Brain pericyte (primary cell): Measurements from ENCODE around the gene KRT222.

Source experiments
- DNase-seq: peaks from one replicate; pipeline ENCODE4 v3.0.0-alpha.2; 2012; ENCODE audit warnings: low read depth, low spot score

The KRT222 gene

DNA sequence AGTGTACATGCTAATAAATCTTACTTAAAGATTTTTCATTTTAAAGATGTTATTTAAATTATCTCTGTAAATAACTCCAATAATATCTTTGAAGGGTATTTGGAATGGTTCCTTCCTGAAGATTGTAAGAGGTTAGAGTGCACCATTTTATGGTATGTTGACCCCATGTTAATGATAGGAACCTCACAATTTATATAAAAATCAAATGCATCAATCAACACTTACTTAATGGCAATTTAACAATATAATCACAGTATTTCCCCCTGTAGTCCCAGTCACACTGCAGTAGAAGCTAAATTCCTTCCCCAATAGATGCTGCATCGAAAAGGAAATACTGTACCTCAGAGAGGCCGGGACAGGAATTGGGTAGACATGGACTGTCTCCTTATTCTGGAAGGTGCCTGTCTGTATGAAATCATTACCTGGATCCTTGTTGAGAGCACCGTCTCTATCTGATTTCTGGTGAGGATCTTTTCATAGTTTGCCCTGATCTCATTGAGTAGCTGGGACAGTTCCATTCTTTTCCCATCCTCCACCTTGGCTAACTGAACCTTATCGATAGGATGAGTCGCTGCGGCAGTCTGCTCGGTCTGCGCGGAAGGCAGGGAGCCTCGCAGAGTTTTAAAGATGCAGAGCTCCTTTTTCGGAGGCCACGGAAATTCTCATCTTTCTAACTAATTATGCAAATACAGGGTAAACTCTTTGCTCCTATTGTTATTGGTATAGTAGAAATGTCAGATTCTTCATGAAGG, at the start of gene KRT222:
KRT222 (minus strand) TSS at position 596 of the 752 bp plus-strand sequence; CDS start at position 518, 78 bp downstream.
- no peak for DNase-seq

DNA sequence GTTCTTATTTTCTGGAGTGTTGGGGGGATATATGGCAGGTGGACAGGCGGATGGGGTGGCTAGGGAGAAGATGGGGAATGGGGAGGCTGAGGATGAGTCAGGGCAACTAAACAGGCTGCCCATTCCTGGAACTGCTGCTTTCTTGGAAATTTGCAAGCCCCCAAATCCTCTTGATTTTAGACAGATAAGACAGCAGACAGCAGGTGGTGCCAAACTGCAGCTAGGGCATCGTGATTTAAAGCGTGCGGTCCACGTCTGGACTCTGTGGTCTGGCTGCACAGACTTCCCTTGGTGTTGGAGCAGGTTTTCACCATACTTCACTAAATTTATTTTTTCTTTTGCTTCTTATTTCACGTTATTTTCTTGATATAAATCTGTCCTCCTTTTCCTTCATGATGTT, 49.5 kb upstream of the KRT222 start:
- DNase-seq, result no peak

DNA sequence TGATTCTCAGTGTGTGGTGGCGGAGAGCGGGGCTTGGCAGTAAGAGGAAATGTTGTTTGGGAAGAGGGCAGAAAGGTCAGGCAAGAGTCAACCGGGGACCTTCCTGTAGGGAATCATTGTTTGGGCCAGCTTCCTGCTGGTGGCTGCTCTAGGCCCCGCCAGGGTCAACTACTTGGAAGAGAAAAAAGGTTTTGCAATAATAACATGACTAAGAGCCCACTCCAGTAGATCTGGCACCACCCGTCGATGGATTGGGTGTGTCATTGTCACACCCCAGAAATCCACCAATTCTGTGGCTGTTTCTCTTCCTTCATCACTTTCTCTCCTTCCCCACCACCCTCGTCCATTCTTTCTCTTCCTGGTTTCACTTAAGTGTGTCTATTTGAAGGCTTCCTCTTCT, 42.8 kb upstream of the KRT222 start:
- no peak for DNase-seq

DNA sequence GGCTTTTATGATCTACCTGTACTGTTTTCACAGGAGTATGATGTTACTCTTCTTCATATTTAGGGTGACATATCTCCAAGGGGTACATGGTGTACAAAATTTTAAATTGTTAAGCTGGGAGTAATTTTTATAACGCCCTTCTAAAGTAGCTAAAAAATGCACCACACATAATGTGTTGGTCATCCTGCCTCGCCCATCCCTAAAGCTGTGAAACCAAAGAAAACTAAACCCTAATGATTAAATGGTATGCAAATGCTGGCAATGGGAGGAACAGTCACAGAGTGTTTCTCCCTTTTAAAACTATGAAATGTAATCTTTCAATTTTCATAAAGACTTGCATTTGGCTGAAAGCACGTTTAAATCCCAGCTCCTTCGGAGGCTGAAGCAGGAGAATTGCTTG, 40.6 kb upstream of the KRT222 start:
- DNase-seq, result no peak

DNA sequence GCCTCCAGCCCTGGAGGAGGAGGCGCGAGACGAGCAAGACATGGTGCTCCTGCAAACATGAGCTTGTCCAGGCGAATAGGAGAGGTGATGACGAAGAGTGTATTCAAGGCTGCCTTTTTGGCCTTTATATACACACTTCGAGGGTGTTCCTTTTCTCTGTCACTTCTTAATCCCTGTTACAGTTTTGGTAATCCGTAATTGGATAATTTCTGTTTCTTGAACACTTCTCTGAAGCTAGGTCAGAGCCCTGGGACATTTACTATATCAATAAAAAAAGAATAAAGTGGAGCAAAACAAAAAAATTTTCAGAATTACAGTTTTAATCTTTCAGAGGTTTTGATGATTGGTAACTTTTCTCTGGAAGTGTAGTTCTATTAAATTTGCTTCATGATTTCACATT, 38.7 kb upstream of the KRT222 start, which contains the start of gene KRT24:
KRT24 (minus strand) TSS at position 101 of the 400 bp plus-strand sequence; CDS start at position 42, 59 bp downstream.
- no peak for DNase-seq

DNA sequence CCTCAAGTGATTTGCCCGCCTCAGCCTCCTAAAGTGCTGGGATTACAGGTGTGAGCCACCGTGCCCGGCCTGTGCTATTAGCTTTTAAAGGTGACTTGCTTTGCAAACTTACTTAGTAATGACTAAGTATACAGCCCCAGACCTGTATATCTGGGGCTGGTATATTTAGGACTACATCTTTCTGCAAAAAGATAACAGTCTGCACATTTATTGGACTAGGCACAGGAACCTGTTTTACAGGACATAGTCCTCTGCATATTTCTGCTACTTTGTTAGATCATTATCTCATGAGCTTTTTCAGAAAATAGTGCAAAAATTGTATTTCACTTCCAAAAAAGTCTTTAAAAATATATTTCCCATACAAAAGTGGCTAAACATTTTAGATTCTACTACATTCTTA, 37.3 kb upstream of the KRT222 start:
- no peak for DNase-seq

DNA sequence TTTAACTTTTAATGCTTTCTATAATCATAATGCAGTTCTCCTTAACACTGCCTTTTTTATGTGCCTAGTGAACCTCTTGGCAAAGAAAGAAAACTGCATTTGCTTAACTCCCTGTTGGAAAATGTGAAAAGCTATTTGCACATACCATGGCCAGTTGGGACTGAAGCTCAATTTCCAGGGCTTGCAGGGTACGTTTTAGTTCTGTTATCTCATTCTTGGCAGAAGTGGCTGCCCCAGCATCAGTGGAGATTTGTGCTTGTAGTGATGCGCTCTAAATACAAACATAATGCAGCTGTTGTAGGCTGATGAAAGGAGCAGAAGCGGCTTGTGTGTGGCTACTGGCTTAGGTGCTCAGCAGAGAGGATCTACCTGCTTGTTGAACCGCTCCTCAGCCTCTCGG, 34.9 kb upstream of the KRT222 start:
- DNase-seq, result no peak

DNA sequence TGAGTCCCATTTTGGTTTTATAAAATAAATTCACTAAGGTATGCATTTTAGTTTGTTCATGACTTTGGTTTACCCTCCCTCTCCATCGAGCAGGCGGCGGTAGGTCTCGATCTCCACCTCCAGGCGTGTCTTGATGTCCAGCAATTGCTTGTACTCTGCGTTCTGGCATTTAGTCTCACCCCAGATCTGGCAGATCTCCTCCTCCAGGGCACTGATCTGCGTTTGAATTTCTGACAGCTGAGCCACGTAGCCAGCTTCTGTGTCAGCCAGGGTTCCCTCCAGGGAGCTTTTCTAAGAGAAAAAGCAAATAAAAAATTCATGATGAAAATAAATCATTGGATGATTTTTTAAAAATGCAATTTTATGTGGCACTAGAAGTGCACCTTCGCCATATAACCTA, 34.4 kb upstream of the KRT222 start:
- no peak for DNase-seq

DNA sequence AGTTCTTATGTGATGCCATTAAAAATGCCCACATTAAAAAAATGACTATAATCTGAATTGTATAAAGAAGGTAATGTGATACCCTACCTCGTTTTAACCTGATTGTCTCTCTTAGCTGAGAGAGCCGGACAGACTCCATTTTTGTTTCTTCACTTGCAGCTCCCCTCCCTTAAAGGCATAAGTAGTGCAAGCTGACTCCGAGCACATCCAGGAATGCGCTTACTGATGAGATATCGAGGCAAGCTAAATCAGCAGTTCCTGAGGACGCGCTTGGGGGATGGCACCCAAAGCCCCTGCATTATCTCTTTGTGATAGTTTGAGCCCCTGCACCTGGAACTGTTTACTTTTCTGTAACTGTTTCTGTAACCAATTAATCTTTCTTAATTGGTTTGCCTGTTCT, 32.3 kb upstream of the KRT222 start:
- DNase-seq, result no peak

DNA sequence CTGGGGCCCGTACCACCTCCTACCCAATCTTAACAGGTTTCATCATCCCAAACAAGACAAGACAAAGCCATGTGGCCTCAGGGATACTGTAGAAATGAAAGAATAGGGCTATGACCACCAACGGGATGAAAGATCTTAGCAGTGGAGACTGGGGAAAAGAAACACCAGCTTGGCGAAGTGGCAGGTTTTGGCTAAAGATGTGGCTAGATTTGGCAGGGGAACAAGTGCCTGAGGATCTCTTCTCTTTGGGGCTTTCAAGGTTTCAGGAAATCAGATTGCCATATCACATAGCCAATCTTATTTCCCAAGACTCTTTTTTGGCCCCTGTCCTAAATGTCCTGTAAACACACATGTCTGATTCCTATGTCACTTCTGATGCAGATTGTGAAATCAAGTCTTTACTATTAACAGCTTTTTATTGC, 31.7 kb upstream of the KRT222 start:
- DNase-seq, result no peak

DNA sequence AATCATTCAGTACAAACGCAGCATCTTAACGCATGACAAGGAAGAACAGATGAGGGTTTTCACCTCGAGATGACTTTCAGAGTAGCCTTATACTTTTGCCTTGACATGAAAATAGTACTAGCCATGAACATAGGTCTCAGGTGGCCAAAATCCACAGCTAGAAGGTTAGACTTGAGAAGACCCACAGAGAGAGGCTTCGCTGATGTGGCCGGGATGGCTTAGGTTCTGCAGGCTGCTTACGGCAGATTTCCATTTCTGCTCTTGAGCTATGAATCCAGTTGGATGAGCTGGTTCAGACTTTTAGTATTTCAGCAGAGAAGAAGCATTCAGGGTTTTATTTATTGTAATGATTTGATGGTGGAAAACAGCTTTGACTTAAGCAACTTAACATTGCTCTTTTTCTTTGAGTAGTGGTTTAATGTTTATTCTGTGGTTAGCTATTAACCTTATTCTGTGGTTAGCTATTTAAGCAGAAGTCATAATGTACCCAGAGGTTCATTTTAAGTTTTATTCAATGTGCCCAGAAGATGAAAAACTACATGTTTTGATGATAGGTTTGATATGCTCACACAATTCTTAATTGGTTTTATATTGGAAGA, 31.0 kb upstream of the KRT222 start:
- no peak for DNase-seq

DNA sequence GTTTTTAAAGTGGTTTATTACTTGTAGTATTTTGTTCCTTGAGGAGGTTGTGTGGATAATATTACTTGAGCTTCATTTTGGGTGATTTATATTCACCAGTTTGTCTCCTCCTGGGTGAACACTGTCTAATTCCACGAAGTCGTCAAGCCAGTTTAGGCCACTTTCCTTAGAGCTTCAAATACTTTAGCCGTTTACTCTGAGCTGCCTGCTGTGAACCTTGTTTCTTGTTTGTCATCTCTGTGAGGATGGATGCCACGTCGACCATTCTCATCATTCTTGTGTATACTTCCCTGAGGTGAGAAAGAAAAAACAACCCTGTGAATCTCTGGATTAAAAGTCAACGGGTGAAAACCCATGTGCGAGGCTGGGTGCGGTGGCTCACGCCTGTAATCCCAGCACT, 29.6 kb upstream of the KRT222 start:
- no peak for DNase-seq

DNA sequence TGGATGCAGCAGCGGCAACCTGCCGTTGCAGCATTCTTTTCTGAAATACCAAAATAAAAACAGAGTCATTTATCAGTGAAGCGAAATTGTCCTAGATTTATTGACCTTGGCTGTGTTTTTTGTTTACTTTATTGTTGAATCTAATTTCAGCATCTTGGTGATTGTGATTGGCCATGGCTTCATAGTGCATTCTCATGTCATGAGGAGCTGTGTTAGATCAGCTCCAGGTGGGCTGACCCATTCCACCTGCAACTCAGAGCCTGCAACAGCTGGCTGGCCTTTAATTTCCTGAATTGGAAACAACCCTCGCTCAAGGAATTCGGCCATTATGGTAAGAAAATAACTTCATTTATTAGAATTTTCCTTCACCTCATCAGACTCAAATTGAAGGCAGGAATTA, 22.1 kb upstream of the KRT222 start:
- DNase-seq, result no peak

DNA sequence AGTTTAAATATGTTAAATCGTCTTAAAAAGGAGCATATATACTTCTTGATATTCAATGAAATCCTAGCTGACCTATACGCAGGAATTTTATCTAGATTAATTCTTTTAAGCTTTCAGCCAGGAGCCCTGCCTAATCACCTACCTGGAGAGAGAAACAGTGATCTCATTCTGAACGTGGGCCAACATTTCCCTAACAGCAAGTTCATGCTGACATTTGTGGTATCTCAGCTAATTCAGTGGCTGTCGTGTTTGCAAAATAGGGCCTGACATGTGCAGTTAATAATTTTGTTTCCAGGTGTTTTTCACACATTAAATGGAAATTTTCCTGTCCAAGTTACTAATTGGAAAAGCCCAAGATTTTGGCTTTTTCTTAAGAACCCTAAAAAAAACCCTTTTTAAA, 21.2 kb upstream of the KRT222 start:
- DNase-seq, result no peak

DNA sequence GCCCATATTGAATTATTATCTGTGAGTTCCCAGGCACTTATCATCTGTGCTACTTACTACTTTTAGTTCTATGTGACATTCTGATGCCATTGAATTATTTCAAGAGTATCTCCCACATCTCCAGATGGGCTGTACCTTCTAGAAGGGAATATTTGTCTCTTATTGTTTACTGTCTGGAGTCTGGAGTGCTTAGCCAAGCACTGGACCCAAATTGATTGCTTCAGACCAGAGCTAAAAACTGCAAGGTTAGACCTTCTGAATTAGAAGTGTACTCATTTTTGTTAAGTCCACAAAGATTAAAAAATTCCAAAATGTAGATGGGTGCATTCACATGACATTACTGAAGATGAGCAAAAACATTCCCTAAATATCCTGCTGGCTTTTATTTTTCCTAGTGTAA, 16.0 kb upstream of the KRT222 start:
- DNase-seq, result no peak

DNA sequence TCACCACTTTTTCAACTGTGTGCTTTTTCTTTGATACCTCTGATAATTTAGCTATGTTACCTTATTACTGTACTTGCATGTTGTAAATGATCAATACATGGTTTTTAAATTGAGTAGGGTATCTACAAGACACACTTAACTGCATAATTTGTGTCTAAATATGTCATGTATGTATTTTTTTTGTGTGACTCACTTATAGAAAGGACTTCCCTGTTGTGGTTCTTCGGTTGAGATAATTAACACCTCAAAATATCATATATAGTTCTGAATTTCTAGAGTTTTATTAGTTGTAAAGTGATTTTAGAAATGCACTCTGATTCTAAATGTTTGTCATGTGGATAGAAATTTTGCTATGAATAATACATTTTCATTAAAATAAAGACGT, 14.5 kb upstream of the KRT222 start:
- DNase-seq, result no peak

DNA sequence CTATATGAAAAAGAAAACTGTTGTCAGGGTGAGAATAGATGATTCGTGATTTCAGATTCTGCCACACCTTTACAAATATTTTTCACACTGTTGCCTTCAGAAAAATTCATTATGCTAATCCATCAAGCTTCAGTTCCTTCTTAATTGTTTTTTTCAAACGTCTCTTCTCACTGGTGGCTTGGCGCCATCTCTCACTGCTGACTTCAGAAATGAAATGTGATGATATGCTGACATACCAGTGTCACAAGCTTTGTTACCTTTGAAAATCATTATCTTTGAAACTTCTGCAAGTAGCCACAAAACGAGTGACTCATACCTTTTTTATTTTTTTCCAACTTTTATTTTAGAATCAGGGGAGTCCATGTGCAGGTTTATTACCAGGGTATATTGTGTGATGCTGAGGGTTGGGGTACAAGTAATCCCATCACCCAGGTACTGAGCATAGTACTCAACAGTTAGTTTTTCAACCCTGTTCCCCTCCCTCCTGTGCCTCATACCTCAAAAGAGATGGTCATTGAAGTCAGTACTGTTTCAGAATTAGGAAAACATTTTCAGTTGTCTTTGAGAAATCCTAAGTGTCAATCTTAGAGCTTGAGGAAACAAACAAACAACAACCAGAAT, 14.0 kb upstream of the KRT222 start:
- DNase-seq, result no peak

DNA sequence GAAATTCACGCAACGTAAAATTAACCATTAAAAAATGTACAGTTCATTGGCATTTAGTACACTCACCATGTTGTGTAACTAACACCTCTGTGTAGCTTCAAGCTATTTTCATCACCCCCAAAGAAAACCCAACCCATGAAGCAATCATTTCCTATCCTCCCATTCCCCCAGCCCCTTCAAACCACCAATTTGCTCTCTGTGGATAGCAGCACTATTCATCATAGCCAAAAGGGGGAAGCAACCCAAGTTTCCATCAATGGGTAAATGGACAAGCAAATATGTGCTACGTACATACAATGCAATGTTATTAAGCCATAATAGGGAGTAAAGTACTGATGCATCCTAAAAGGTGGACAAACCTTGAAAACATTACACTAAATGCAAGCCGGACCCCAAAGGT, 10.9 kb upstream of the KRT222 start:
- DNase-seq, result no peak

DNA sequence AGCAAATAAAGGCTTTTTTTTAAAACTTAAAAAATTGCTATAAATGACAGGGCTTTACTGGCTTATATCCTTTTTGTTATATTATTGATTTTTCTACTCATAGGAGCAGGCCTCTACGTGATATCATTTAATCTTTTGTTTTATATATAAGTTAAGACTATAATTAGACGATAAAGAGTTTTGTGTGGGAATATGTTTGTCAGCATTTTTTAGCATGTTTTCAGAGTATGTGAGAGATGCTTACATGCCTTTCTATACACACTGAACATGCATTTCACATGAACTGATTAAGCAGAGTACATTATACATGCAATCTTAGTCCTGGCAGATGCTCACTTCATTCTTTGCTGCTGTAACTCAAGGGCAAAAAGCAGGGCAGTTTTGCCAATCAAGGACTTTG, 7.7 kb upstream of the KRT222 start:
- no peak for DNase-seq

DNA sequence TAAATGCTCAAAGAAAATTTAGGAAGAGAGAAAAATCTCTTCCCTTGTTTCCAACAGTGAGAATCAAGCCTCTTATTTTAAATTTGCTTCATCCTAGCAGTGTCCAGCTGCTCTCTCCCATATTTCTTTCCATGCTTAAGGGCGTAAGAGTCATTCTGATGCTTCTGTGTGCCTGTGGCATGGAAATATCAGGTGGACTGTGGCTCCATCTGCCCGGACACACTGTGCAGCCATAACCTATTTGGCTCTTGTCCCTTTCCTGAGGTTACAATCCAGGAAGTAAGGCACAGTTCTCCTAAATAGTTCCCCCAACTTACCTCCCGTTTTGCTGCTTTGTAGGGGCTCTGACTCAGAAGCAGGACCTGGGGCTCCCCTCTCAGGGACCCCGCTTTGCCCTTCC, 6.3 kb upstream of the KRT222 start:
- no peak for DNase-seq

DNA sequence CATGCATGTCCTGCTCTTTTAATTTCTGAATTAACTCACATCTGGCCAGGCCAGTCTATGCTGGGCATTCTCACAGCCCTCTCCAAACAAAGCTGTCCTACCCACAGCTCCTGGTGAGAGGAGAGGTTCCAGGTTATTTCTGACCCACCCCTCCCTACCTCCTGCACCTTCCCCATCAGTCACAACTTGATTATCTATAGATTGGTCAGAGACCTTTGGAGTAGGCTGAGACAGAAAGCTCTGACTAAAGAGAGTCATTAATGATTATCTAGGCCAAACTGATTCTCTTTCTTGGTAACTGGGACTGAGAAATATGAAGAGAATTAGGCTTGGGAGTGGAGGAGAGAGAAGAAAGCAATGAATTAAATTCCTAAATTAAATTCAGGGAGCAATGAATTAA, 1.4 kb upstream of the KRT222 start:
- DNase-seq, result no peak

DNA sequence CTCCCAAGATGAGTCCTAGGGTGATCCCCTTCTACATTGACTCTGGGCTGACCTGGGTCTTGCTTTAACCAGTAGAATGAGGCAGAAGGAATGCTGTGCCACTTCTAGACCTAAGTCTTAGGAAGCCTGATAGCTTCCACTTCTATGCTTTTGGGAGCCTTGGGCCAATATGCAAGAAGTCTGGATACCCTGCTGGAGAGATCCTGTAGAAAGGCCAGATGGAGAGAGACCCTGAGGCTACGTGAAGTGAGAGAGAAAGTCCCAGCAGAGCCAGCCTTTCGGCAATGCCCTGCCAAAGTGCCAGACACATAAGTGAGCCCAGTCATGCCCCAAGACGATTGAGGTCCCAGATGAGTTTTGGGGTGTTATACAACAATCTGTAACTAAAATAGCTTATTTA, 1.7 kb downstream of the KRT222 start:
- no peak for DNase-seq

DNA sequence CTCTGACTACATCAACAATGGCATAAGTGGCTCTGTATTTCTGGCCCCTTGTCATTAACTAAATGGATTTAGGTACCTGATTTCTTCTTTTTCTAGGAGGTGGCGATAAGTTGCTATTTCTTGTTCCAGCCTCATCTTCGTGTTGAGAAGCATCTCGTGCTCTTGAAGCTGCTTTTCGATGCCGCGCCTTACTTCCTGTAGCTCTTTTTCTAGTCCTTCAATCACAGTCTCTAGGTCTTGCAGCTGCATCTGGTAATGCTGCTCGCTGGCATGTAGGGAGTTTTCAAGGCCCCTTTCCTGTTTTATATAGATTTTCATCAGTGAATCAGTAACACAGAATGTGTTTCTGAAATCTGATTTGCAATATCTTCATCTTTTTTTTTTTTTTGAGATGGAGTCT, 5.1 kb downstream of the KRT222 start:
- DNase-seq, result no peak
